K562 (cell line): Measurements from ENCODE around the gene SLX9. TPM values are rescaled to one million over a fixed set of nuclear protein-coding genes. Genes with fewer than 3 reads are reported as not detected.

ENCODE experiments used
- ATAC-seq: fragments of 200-7000 bp; cut with Tn5 transposase; 3 replicates; pipeline ENCODE4 v1.9.1; 2020; ENCODE audit warnings: moderate library complexity
- BruUV-seq: library from RNA; stranded (reverse); fragments of 400-500 nt; replicated peaks from 2 replicates; lab custom pipeline; 2021; lab: Mats Ljungman, UMichigan
- CTCF ChIA-PET: fragments of 300-600 bp; formaldehyde crosslinking; extraction: SDS; loops from one replicate; lab custom pipeline; 2021; ENCODE audit warnings: low intra/inter-chr PET ratio; lab: Yijun Ruan, JAX
- POLR2A ChIA-PET: fragments of 300-600, 350-650 bp; sonication (Branson Sonifier 250); formaldehyde crosslinking; extraction: SDS; loops from one replicate; lab custom pipeline; 2021; ENCODE audit warnings: antibody characterized with exemption, inconsistent platforms; lab: Yijun Ruan, JAX
- DNase-seq, 4 experiments: peaks; one replicate each; pipeline versions ENCODE4 v3.0.0 to v3.0.0-alpha.2; 2011 to 2018; ENCODE audit warnings: low spot score in 3 of 4, mixed read lengths in 3 of 4; ENCODE audit errors: extremely low read depth in 1 of 4
- FAIRE-seq: peaks from 2 replicates; lab custom pipeline; 2011; peaks lifted over from hg19 to GRCh38; lab: Jason Lieb, UNC
- H2AFZ ChIP-seq: 2 replicates; pipeline ENCODE4 v1.6.0; 2011; ENCODE audit warnings: low read depth, low read length, control low read depth, inconsistent platforms
- H3K27ac ChIP-seq: fragments of 200-600 bp; 3 replicates; pipeline ENCODE4 v1.8.0; 2011; ENCODE audit warnings: low read depth, mild to moderate bottlenecking, control low read depth, inconsistent platforms, low read length, moderate library complexity, mixed read lengths; ENCODE audit errors: extremely low read depth
- H3K27me3 ChIP-seq, 2 experiments: fragments of 300-600 bp in 1 of 2; 2 replicates in 1 of 2; 3 replicates in 1 of 2; pipeline versions ENCODE4 v1.6.0 to v1.8.0; 2011; ENCODE audit warnings: inconsistent platforms in 2 of 2, low read length in 2 of 2, mild to moderate bottlenecking in 1 of 2, mixed read lengths in 1 of 2, moderate library complexity in 1 of 2; ENCODE audit not compliant: control insufficient read depth in 2 of 2, insufficient read depth in 2 of 2
- H3K36me3 ChIP-seq: fragments of 300-600 bp; 3 replicates; pipeline ENCODE4 v1.8.0; 2011; ENCODE audit warnings: mild to moderate bottlenecking, low read length, inconsistent platforms; ENCODE audit not compliant: control insufficient read depth, insufficient read depth
- H3K4me1 ChIP-seq, 2 experiments: fragments of 200-600 bp in 1 of 2; replicated peaks in 1 of 2; 2 replicates in 1 of 2; 3 replicates in 1 of 2; pipeline versions ENCODE4 v1.5.1 to v1.8.0; 2011; ENCODE audit warnings: inconsistent platforms in 2 of 2, low read length in 2 of 2, mild to moderate bottlenecking in 1 of 2, mixed read lengths in 1 of 2, moderate library complexity in 1 of 2; ENCODE audit not compliant: control insufficient read depth in 2 of 2, insufficient read depth in 2 of 2
- H3K4me2 ChIP-seq: 2 replicates; pipeline ENCODE4 v1.6.1; 2011; ENCODE audit warnings: low read length, control low read depth, inconsistent platforms, mixed read lengths; ENCODE audit not compliant: insufficient read depth
- H3K4me3 ChIP-seq: fragments of 200-600 bp; sonication (generic), shearing (Covaris generic); 2 replicates; pipeline ENCODE4 v1.5.1; 2016; ENCODE audit warnings: control low read depth, inconsistent platforms
- H3K79me2 ChIP-seq: fragments of 200-600 bp; 3 replicates; pipeline ENCODE4 v1.8.0; 2011; ENCODE audit warnings: low read length, inconsistent platforms; ENCODE audit not compliant: control insufficient read depth, insufficient read depth
- H3K9ac ChIP-seq, 2 experiments: 2 replicates each; pipeline versions ENCODE4 v1.6.0 to v1.6.1; 2011; ENCODE audit warnings: low read depth in 2 of 2, low read length in 2 of 2, control low read depth in 1 of 2, inconsistent platforms in 1 of 2, mild to moderate bottlenecking in 1 of 2, mixed read lengths in 1 of 2; ENCODE audit not compliant: insufficient read depth in 1 of 2
- H3K9me1 ChIP-seq: one replicate; pipeline ENCODE4 v1.6.0; 2011; ENCODE audit warnings: inconsistent platforms, mild to moderate bottlenecking, low read length, moderate library complexity; ENCODE audit not compliant: control insufficient read depth, insufficient read depth
- H3K9me3 ChIP-seq: replicated peaks from 2 replicates; pipeline ENCODE4 v1.5.1; 2011; ENCODE audit warnings: low read depth, low read length, inconsistent platforms; ENCODE audit not compliant: control insufficient read depth, insufficient read depth
- H4K20me1 ChIP-seq: replicated peaks from 2 replicates; pipeline ENCODE4 v1.6.1; 2011; ENCODE audit warnings: low read length, inconsistent platforms, mixed read lengths; ENCODE audit not compliant: control insufficient read depth, insufficient read depth
- BRCA1 ChIP-seq, 2 experiments: fragments of 450-650 bp in 1 of 2; sonication (generic) in 1 of 2; formaldehyde crosslinking in 1 of 2; IDR thresholded peaks; 2 replicates each; pipeline versions ENCODE4 v1.5.0 to v1.6.1; 2017 to 2020; ENCODE audit warnings: mild to moderate bottlenecking in 1 of 2, missing genetic modification reagents in 1 of 2
- CEBPG ChIP-seq, 3 experiments: fragments of 200-800 bp in 1 of 3; sonication (Bioruptor generic) in 1 of 3; sonication (generic) in 1 of 3; formaldehyde crosslinking in 1 of 3; IDR thresholded peaks in 2 of 3; conservative IDR thresholded peaks in 1 of 3; 2 replicates each; pipeline versions ENCODE4 v1.6.1 to v1.8.0; 2016 to 2022; ENCODE audit warnings: missing compliant biosample characterization in 2 of 3, missing genetic modification characterization in 2 of 3, mild to moderate bottlenecking in 1 of 3, missing genetic modification reagents in 1 of 3
- CTCFL ChIP-seq: IDR thresholded peaks from 2 replicates; pipeline ENCODE4 v1.6.1; 2011; ENCODE audit warnings: borderline replicate concordance, low read depth, mild to moderate bottlenecking, moderate library complexity, low read length; ENCODE audit not compliant: insufficient read depth, poor library complexity, severe bottlenecking
- GTF2E2 ChIP-seq: fragments of 200-800 bp; sonication (Bioruptor generic); IDR thresholded peaks from 2 replicates; pipeline ENCODE4 v1.6.1; 2016; ENCODE audit warnings: missing genetic modification characterization, missing compliant biosample characterization
- HEY1 ChIP-seq: fragments of 250-450 bp; sonication (Bioruptor Pico); IDR thresholded peaks from 2 replicates; pipeline ENCODE4 v1.5.0; 2020; ENCODE audit warnings: mild to moderate bottlenecking, moderate library complexity, borderline replicate concordance
- NFATC3 ChIP-seq: fragments of 450-650 bp; IDR thresholded peaks from 2 replicates; pipeline ENCODE4 v1.6.1; 2017; ENCODE audit warnings: mild to moderate bottlenecking
- SMARCA4 ChIP-seq: fragments of 450-650 bp; IDR thresholded peaks from 2 replicates; pipeline ENCODE4 v1.6.1; 2016
- SRF ChIP-seq, 2 experiments: fragments of 250-450, 450-650 bp in 1 of 2; sonication (Bioruptor Pico) in 1 of 2; sonication (generic) in 1 of 2; formaldehyde crosslinking; IDR thresholded peaks; 2 replicates each; pipeline versions ENCODE4 v1.5.0 to v1.5.1; 2020 to 2022; ENCODE audit warnings: mild to moderate bottlenecking in 1 of 2, missing genetic modification reagents in 1 of 2
- STAT5A ChIP-seq: IDR thresholded peaks from 2 replicates; pipeline ENCODE4 v1.6.1; 2012; ENCODE audit warnings: low read length, inconsistent platforms, borderline replicate concordance
- ZNF175 ChIP-seq: fragments of 200-800 bp; sonication (Bioruptor generic); IDR thresholded peaks from 2 replicates; pipeline ENCODE4 v1.6.1; 2016; ENCODE audit warnings: low read depth, mild to moderate bottlenecking, missing genetic modification characterization, missing compliant biosample characterization
- ZNF644 ChIP-seq: fragments of 200-800 bp; sonication (Bioruptor generic); IDR thresholded peaks from 2 replicates; pipeline ENCODE4 v1.6.1; 2016; ENCODE audit warnings: low read depth, missing genetic modification characterization, missing compliant biosample characterization
- WGBS: fragments of 100-300 bp; shearing (Covaris generic); methylation state at CpG from one replicate; pipeline ENCODE4 v1.1.6; 2016; ENCODE audit warnings: low coverage, mixed read lengths; ENCODE audit not compliant: insufficient coverage; ENCODE audit errors: missing lambda C conversion rate; 5-methylcytosine and 5-hydroxymethylcytosine counted together
- in situ Hi-C: fragments of 300-500 bp; cut with MboI; formaldehyde crosslinking; loops from 4 replicates; pipeline ENCODE4 v1.15.0; 2018; ENCODE audit warnings: inconsistent platforms, mixed read lengths
- intact Hi-C: fragments of 100-400 bp; cut with micrococcal nuclease; formaldehyde crosslinking; loops from 2 replicates; pipeline ENCODE4 v1.14.2; 2022
- polyA plus RNA-seq, 8 experiments: library from polyadenylated mRNA; depleted of rRNA in 4 of 8; stranded (reverse) in 5 of 8; unstranded in 3 of 8; fragments of >200 nt; fragmentation: Nextera tagmentation in 2 of 8; fragmentation: Illumina TruSeq in 1 of 8; extraction: Ambion mirVana in 2 of 8; extraction: Trizol in 1 of 8; gene quantifications; 2 replicates each; pipeline versions ENCODE4 v1.2.1 to v1.2.3, GENCODE V29; 2011 to 2014; ENCODE audit warnings: inconsistent platforms in 1 of 8, missing spikeins in 1 of 8
- total RNA-seq, 7 experiments: library from RNA; depleted of rRNA in 6 of 7; stranded (reverse); fragments of >200 nt in 6 of 7; fragmentation: Illumina TruSeq in 2 of 7; extraction: Trizol in 2 of 7; gene quantifications; 2 replicates each; pipeline versions ENCODE4 v1.2.1 to v1.2.3, GENCODE V29; 2011 to 2021; ENCODE audit warnings: low replicate concordance in 1 of 7

Gene SLX9
- total and polyA plus RNA-seq, 9 of the 15 experiments (the other 6 are each of a cell fraction or from before 2014, with no cell fraction given): 1.2 to 75.5 (median 16.5) TPM

GRCh38 chr21:44923480-44924084, 16.2 kb upstream of the SLX9 start:
- intact Hi-C loops: loop anchor here (10.0 kb wide), 1 partner anchor 409 kb away; no protein-coding TSS in a partner anchor

GRCh38 chr21:44924606-44925377, 15.0 kb upstream of the SLX9 start:
- Histone ChIP-seq H3K9me3 (no peaks in the 10 kb centered on the region), H3K4me2 (no peak overlapping the region), H2AFZ (no peak overlapping the region), H3K79me2 (no peaks in the 10 kb centered on the region), H3K27ac (no peak overlapping the region), H3K36me3 (no peaks in the 10 kb centered on the region), H3K4me1 (peaks cover 8 to 27% of the 10 kb centered on the region in 2 experiments; a peak in 4 of 5 replicates), H3K9ac (no peak overlapping the region), H3K9me1 (peaks cover 3% of the 10 kb centered on the region), H4K20me1 (0 out of 2 replicates have a peak, but pooled peaks cover 3% of the 10 kb centered on the region), H3K27me3 (peaks cover 40 to 60% of the 10 kb centered on the region in 2 experiments), H3K4me3 (no peak overlapping the region)
- ATAC-seq (no peak), FAIRE-seq (no peak), DNase-seq (no peak)
- intact Hi-C loops (loop anchor here (10.0 kb wide), 1 partner anchor 410 kb away; no protein-coding TSS in a partner anchor), in situ Hi-C loops (no loop called here)
- CTCF ChIA-PET: no interaction called here
- POLR2A ChIA-PET: interaction anchor here (0.7 kb wide), 1 partner anchor 8 kb away, joined by 3 read pairs; no protein-coding TSS in a partner anchor
- BruUV-seq: no TSS peak
- 11% methylated on average over 10 of the region's 10 CpGs for WGBS
- TF ChIP-seq ZNF175 (CRISPR knock-in tag): no peak
- TF ChIP-seq BRCA1 (IDR thresholded peaks at IDR 0.05): no peak
- no peak for TF ChIP-seq BRCA1 (CRISPR knock-in tag; IDR thresholded peaks at IDR 0.05)
- no peak for TF ChIP-seq CTCFL
- no peak for TF ChIP-seq STAT5A
- no peak for TF ChIP-seq SRF (CRISPR knock-in tag; IDR thresholded peaks at IDR 0.05)
- no peak for TF ChIP-seq SMARCA4
- TF ChIP-seq HEY1 (CRISPR knock-in tag): no peak
- no peak for TF ChIP-seq CEBPG (CRISPR knock-in tag; IDR thresholded peaks at IDR 0.05)
- peak; percentile 55 to 65; a peak in 3 of 4 replicates for TF ChIP-seq CEBPG (tag; conservative IDR thresholded peaks at IDR 0.05 in 1 of 2, IDR thresholded peaks at IDR 0.05 in 1 of 2)

More at GRCh38 chr21:44923480-44924084, 16.2 kb upstream of the SLX9 start:
- no peak overlapping the region for H3K27ac ChIP-seq
- H3K4me2 ChIP-seq: no peak overlapping the region
- WGBS: 26% methylated on average over 10 of the region's 10 CpGs
- peaks cover 44 to 60% of the 10 kb centered on the region in 2 experiments for H3K27me3 ChIP-seq
- no peaks in the 10 kb centered on the region for H3K36me3 ChIP-seq
- H3K9me1 ChIP-seq: peaks cover 3% of the 10 kb centered on the region
- H4K20me1 ChIP-seq: 0 out of 2 replicates have a peak, but pooled peaks cover 3% of the 10 kb centered on the region
- no peak overlapping the region for H3K4me3 ChIP-seq
- no peaks in the 10 kb centered on the region for H3K9me3 ChIP-seq
- no peak for TF ChIP-seq ZNF644 (tag)
- no peak for TF ChIP-seq NFATC3
- no peak for TF ChIP-seq GTF2E2 (tag)
- no peak overlapping the region for H2AFZ ChIP-seq
- peaks cover 8 to 37% of the 10 kb centered on the region in 2 experiments; a peak in 4 of 5 replicates for H3K4me1 ChIP-seq
- DNase-seq: no peak
- H3K79me2 ChIP-seq: no peaks in the 10 kb centered on the region
- ChIA-PET POLR2A (no interaction called here), CTCF (no interaction called here)
- no peak for FAIRE-seq
- no TSS peak for BruUV-seq
- ATAC-seq: no peak
- in situ Hi-C loops: no loop called here
- H3K9ac ChIP-seq: no peak overlapping the region
